Measurements from ENCODE around the gene ITLN1.
A peak's percentile ranks its signal among the peaks of the same experiment; 100 is the strongest.

ITLN1 gene

GRCh38 chr1:160858507-160858906 is 26.5 kb downstream of the ITLN1 start:
- DNase-seq (ENCODE audit: low read depth in 2 of 2, low spot score in 1 of 2) = no peak

- no peak for DNase-seq (ENCODE audit: low read depth in 2 of 2, low spot score in 1 of 2)
Observed at GRCh38 chr1:160858097-160858496, 26.9 kb downstream of the ITLN1 start.

- DNase-seq (ENCODE audit: low read depth in 2 of 2, low spot score in 1 of 2) = no peak
Observed at GRCh38 chr1:160855181-160855981, 29.6 kb downstream of the ITLN1 start.

- DNase-seq (ENCODE audit: low read depth in 2 of 2, low spot score in 1 of 2) = no peak
Observed at GRCh38 chr1:160853754-160854153, 31.2 kb downstream of the ITLN1 start.

GRCh38 chr1:160853014-160853413 is 32.0 kb downstream of the ITLN1 start:
- no peak for DNase-seq (ENCODE audit: low read depth in 2 of 2, low spot score in 1 of 2)

GRCh38 chr1:160850993-160851392 is 34.0 kb downstream of the ITLN1 start:
- no peak for DNase-seq (ENCODE audit: low read depth in 2 of 2, low spot score in 1 of 2)

GRCh38 chr1:160850541-160850940 is 34.4 kb downstream of the ITLN1 start:
- DNase-seq (ENCODE audit: low read depth in 2 of 2, low spot score in 1 of 2) = no peak

- no peak for DNase-seq (ENCODE audit: low read depth in 2 of 2, low spot score in 1 of 2)
Observed at GRCh38 chr1:160846281-160846680, 38.7 kb downstream of the ITLN1 start.

GRCh38 chr1:160844447-160845232 is 40.3 kb downstream of the ITLN1 start:
- DNase-seq (ENCODE audit: low read depth in 2 of 2, low spot score in 1 of 2) = no peak

GRCh38 chr1:160841079-160841478 is 43.9 kb downstream of the ITLN1 start:
- no peak for DNase-seq (ENCODE audit: low read depth in 2 of 2, low spot score in 1 of 2)

- DNase-seq (ENCODE audit: low read depth in 2 of 2, low spot score in 1 of 2) = no peak
Observed at GRCh38 chr1:160839746-160840145, 45.2 kb downstream of the ITLN1 start.

- DNase-seq (ENCODE audit: low read depth in 2 of 2, low spot score in 1 of 2) = no peak
Observed at GRCh38 chr1:160838888-160839287, 46.1 kb downstream of the ITLN1 start.

GRCh38 chr1:160837558-160838205 is 47.3 kb downstream of the ITLN1 start:
- peak; percentile 47 to 71 for DNase-seq (ENCODE audit: low read depth in 2 of 2, low spot score in 1 of 2)

- no peak for DNase-seq (ENCODE audit: low read depth in 2 of 2, low spot score in 1 of 2)
Observed at GRCh38 chr1:160836981-160837557, 47.9 kb downstream of the ITLN1 start.

GRCh38 chr1:160836561-160836960 is 48.4 kb downstream of the ITLN1 start:
- no peak for DNase-seq (ENCODE audit: low read depth in 2 of 2, low spot score in 1 of 2)

- no peak for DNase-seq (ENCODE audit: low read depth in 2 of 2, low spot score in 1 of 2)
Observed at GRCh38 chr1:160835751-160836150, 49.2 kb downstream of the ITLN1 start.

- peak in 1 of 2 donors; percentile 19 for DNase-seq (ENCODE audit: low read depth in 2 of 2, low spot score in 1 of 2)
Observed at GRCh38 chr1:160834945-160835565, 49.9 kb downstream of the ITLN1 start.

GRCh38 chr1:160830321-160831153 is 54.4 kb downstream of the ITLN1 start:
- peak; percentile 60 to 72 for DNase-seq (ENCODE audit: low read depth in 2 of 2, low spot score in 1 of 2)

- DNase-seq (ENCODE audit: low read depth in 2 of 2, low spot score in 1 of 2) = no peak
Observed at GRCh38 chr1:160829766-160830165, 55.2 kb downstream of the ITLN1 start.

GRCh38 chr1:160827418-160827817 is 57.6 kb downstream of the ITLN1 start:
- no peak for DNase-seq (ENCODE audit: low read depth in 2 of 2, low spot score in 1 of 2)
